H1 (cell line): ENCODE results near the gene TSKS. TPM values are rescaled to one million over a fixed set of nuclear protein-coding genes. Genes with fewer than 3 reads are reported as not detected.

ENCODE experiments used
- CTCF ChIA-PET: fragments of 300-600 bp; sonication (Branson Sonifier 250); formaldehyde crosslinking; loops from one replicate; lab custom pipeline; 2021; ENCODE audit not compliant: partially characterized antibody; lab: Charles Lee
- POLR2A ChIA-PET: fragments of 300-600 bp; sonication (Branson Sonifier 250); formaldehyde crosslinking; loops from one replicate; lab custom pipeline; 2021; ENCODE audit warnings: inconsistent platforms; ENCODE audit not compliant: partially characterized antibody; lab: Charles Lee
- DNase-seq, 2 experiments: peaks; one replicate each; pipeline versions ENCODE4 v3.0.0 to v3.0.0-alpha.2; 2010 to 2022; ENCODE audit warnings: low spot score in 2 of 2, low read depth in 1 of 2, mixed read lengths in 1 of 2
- FAIRE-seq: peaks from 2 replicates; lab custom pipeline; 2011; peaks lifted over from hg19 to GRCh38; lab: Jason Lieb, UNC
- H2AFZ ChIP-seq: 2 replicates; pipeline ENCODE4 v1.8.1; 2012; ENCODE audit warnings: low read length, inconsistent platforms
- H2AK5ac ChIP-seq: 2 replicates; pipeline ENCODE4 v1.6.1; 2013; ENCODE audit warnings: low read depth, low read length
- H2BK120ac ChIP-seq: replicated peaks from 2 replicates; pipeline ENCODE3; 2013; ENCODE audit warnings: low read depth, low read length, inconsistent platforms
- H2BK12ac ChIP-seq: 2 replicates; pipeline ENCODE4 v1.6.1; 2013; ENCODE audit warnings: low read depth, low read length
- H2BK15ac ChIP-seq: 2 replicates; pipeline ENCODE4 v1.6.1; 2013; ENCODE audit warnings: low read length
- H2BK20ac ChIP-seq: 2 replicates; pipeline ENCODE4 v1.6.1; 2013; ENCODE audit warnings: low read length
- H2BK5ac ChIP-seq: 2 replicates; pipeline ENCODE4 v1.6.1; 2013; ENCODE audit warnings: low read depth, low read length
- H3K14ac ChIP-seq: 2 replicates; pipeline ENCODE4 v1.6.1; 2013; ENCODE audit warnings: inconsistent platforms; ENCODE audit not compliant: insufficient read length
- H3K18ac ChIP-seq: 2 replicates; pipeline ENCODE4 v1.6.1; 2013; ENCODE audit warnings: low read length; ENCODE audit errors: extremely low read depth
- H3K23ac ChIP-seq: 2 replicates; pipeline ENCODE4 v1.6.1; 2013; ENCODE audit warnings: inconsistent platforms; ENCODE audit not compliant: insufficient read length
- H3K23me2 ChIP-seq: 2 replicates; pipeline ENCODE4 v1.6.1; 2013; ENCODE audit warnings: low read depth, low read length
- H3K27ac ChIP-seq: 2 replicates; pipeline ENCODE4 v1.6.1; 2011; ENCODE audit warnings: low read depth, low read length, inconsistent platforms
- H3K27me3 ChIP-seq, 4 experiments: replicated peaks in 1 of 4; 1 replicate in 1 of 4; 2 replicates in 3 of 4; pipeline versions ENCODE4 v1.6.1 to v1.8.1; 2011 to 2013; ENCODE audit warnings: low read length in 3 of 4, mild to moderate bottlenecking in 3 of 4, inconsistent platforms in 2 of 4, mixed read lengths in 2 of 4, moderate library complexity in 1 of 4; ENCODE audit not compliant: control insufficient read depth in 3 of 4, insufficient read depth in 3 of 4; ENCODE audit errors: extremely low read depth in 1 of 4
- H3K36me3 ChIP-seq, 4 experiments: 2 replicates each; pipeline versions ENCODE4 v1.6.1 to v1.8.1; 2011 to 2013; ENCODE audit warnings: mild to moderate bottlenecking in 4 of 4, low read length in 3 of 4, moderate library complexity in 2 of 4, control low read depth in 1 of 4, inconsistent platforms in 1 of 4; ENCODE audit not compliant: insufficient read depth in 4 of 4, control insufficient read depth in 2 of 4
- H3K4ac ChIP-seq: replicated peaks from 2 replicates; pipeline ENCODE3; 2013; ENCODE audit warnings: low read length, low read depth, mixed read lengths, inconsistent platforms; ENCODE audit not compliant: insufficient read length
- H3K4me1 ChIP-seq, 4 experiments: replicated peaks in 1 of 4; 1 replicate in 1 of 4; 2 replicates in 3 of 4; pipeline versions ENCODE4 v1.6.1 to v1.8.1; 2011 to 2013; ENCODE audit warnings: low read length in 3 of 4, inconsistent platforms in 2 of 4, mixed read lengths in 1 of 4; ENCODE audit not compliant: insufficient read depth in 4 of 4, control insufficient read depth in 3 of 4
- H3K4me2 ChIP-seq, 2 experiments: 2 replicates each; pipeline versions ENCODE4 v1.6.1 to v1.8.1; 2011 to 2013; ENCODE audit warnings: low read depth in 2 of 2, low read length in 2 of 2, control low read depth in 1 of 2, inconsistent platforms in 1 of 2, mild to moderate bottlenecking in 1 of 2; ENCODE audit not compliant: insufficient read depth in 1 of 2
- H3K4me3 ChIP-seq, 4 experiments: fragments of 200-600, 300-600 bp in 1 of 4; sonication (generic), shearing (Covaris generic), sonication (Bioruptor Twin) in 1 of 4; 2 replicates each; pipeline versions ENCODE4 v1.5.1 to v1.8.1; 2011 to 2016; ENCODE audit warnings: low read length in 4 of 4, low read depth in 3 of 4, control low read depth in 2 of 4, inconsistent platforms in 2 of 4, mild to moderate bottlenecking in 2 of 4, mixed read lengths in 1 of 4, moderate library complexity in 1 of 4; ENCODE audit not compliant: insufficient read depth in 2 of 4; ENCODE audit errors: extremely low read depth in 1 of 4
- H3K56ac ChIP-seq: replicated peaks from 2 replicates; pipeline ENCODE3; 2013; ENCODE audit warnings: low read depth, mild to moderate bottlenecking, mixed read lengths, low read length, inconsistent platforms; ENCODE audit not compliant: insufficient read length
- H3K79me1 ChIP-seq: 2 replicates; pipeline ENCODE4 v1.6.1; 2013; ENCODE audit warnings: low read depth, low read length, control low read depth
- H3K79me2 ChIP-seq, 2 experiments: 2 replicates each; pipeline versions ENCODE4 v1.6.1 to v1.8.1; 2012 to 2013; ENCODE audit warnings: low read length in 2 of 2, mild to moderate bottlenecking in 2 of 2, inconsistent platforms in 1 of 2; ENCODE audit not compliant: insufficient read depth in 2 of 2, control insufficient read depth in 1 of 2
- H3K9ac ChIP-seq, 4 experiments: replicated peaks in 1 of 4; 1 replicate in 1 of 4; 2 replicates in 3 of 4; pipeline versions ENCODE4 v1.6.1 to v1.8.1; 2011 to 2013; ENCODE audit warnings: low read depth in 3 of 4, low read length in 3 of 4, control low read depth in 2 of 4, mild to moderate bottlenecking in 2 of 4, moderate library complexity in 2 of 4, inconsistent platforms in 1 of 4; ENCODE audit errors: extremely low read depth in 1 of 4
- H3K9me3 ChIP-seq, 2 experiments: 2 replicates each; pipeline versions ENCODE4 v1.6.1 to v1.8.1; 2012 to 2013; ENCODE audit warnings: mild to moderate bottlenecking in 2 of 2, moderate library complexity in 2 of 2, control low read depth in 1 of 2, inconsistent platforms in 1 of 2, low read depth in 1 of 2, low read length in 1 of 2, mixed read lengths in 1 of 2; ENCODE audit not compliant: insufficient read depth in 2 of 2
- H4K20me1 ChIP-seq, 2 experiments: replicated peaks in 1 of 2; 2 replicates each; pipeline versions ENCODE3 to v1.8.1; 2011 to 2013; ENCODE audit warnings: inconsistent platforms in 2 of 2, low read length in 2 of 2, mild to moderate bottlenecking in 1 of 2; ENCODE audit not compliant: insufficient read depth in 2 of 2, control insufficient read depth in 1 of 2
- H4K5ac ChIP-seq: 2 replicates; pipeline ENCODE4 v1.6.1; 2013; ENCODE audit warnings: low read length, low read depth, mixed read lengths, inconsistent platforms; ENCODE audit not compliant: insufficient read length
- H4K8ac ChIP-seq: 2 replicates; pipeline ENCODE4 v1.8.0; 2013; ENCODE audit warnings: mild to moderate bottlenecking, moderate library complexity, low read length, inconsistent platforms; ENCODE audit not compliant: insufficient read depth; ENCODE audit errors: extremely low read depth
- H4K91ac ChIP-seq: replicated peaks from 2 replicates; pipeline ENCODE3; 2013; ENCODE audit warnings: low read length, mixed read lengths, inconsistent platforms; ENCODE audit not compliant: insufficient read length
- ATF3 ChIP-seq: IDR thresholded peaks from 2 replicates; pipeline ENCODE4 v1.6.1; 2011; ENCODE audit warnings: low read depth, mild to moderate bottlenecking, low read length; ENCODE audit not compliant: insufficient read depth
- EZH2 ChIP-seq: fragments of 200-600 bp; sonication (generic); IDR thresholded peaks from 2 replicates; pipeline ENCODE4 v1.7.1; 2012; ENCODE audit warnings: low read depth, mild to moderate bottlenecking, moderate library complexity, low read length, inconsistent platforms; ENCODE audit not compliant: severe bottlenecking
- MAFK ChIP-seq: IDR thresholded peaks from 2 replicates; pipeline ENCODE4 v1.6.1; 2012; ENCODE audit warnings: low read depth, mild to moderate bottlenecking, improper control_type of control experiment, low read length
- RAD21 ChIP-seq, 2 experiments: IDR thresholded peaks in 1 of 2; conservative IDR thresholded peaks in 1 of 2; 2 replicates each; pipeline ENCODE4 v1.6.1; 2011; ENCODE audit warnings: low read depth in 2 of 2, low read length in 2 of 2, improper control_type of control experiment in 1 of 2, inconsistent platforms in 1 of 2, mild to moderate bottlenecking in 1 of 2, moderate library complexity in 1 of 2
- SIN3A ChIP-seq, 2 experiments: IDR thresholded peaks in 1 of 2; conservative IDR thresholded peaks in 1 of 2; 2 replicates each; pipeline ENCODE4 v1.6.1; 2011 to 2012; ENCODE audit warnings: low read length in 2 of 2, improper control_type of control experiment in 1 of 2, low read depth in 1 of 2, mild to moderate bottlenecking in 1 of 2
- SP1 ChIP-seq: IDR thresholded peaks from 2 replicates; pipeline ENCODE4 v1.6.1; 2011; ENCODE audit warnings: low read depth, low read length
- SP4 ChIP-seq: IDR thresholded peaks from 2 replicates; pipeline ENCODE4 v1.6.1; 2012; ENCODE audit warnings: low read length, inconsistent platforms
- WGBS, 2 experiments: shearing (Covaris generic) in 1 of 2; methylation state at CpG; one replicate each; pipeline versions ENCODE4 v1.1.6 to v1.1.7; 2013 to 2015; ENCODE audit warnings: low lambda C conversion rate in 2 of 2, mixed read lengths in 2 of 2, inconsistent platforms in 1 of 2, low coverage in 1 of 2, missing lambda C conversion rate in 1 of 2; ENCODE audit not compliant: insufficient replicate concordance in 2 of 2, insufficient coverage in 1 of 2, insufficient read length in 1 of 2; ENCODE audit errors: extremely low coverage in 1 of 2, missing lambda C conversion rate in 1 of 2; 5-methylcytosine and 5-hydroxymethylcytosine counted together
- polyA plus RNA-seq, 7 experiments: library from polyadenylated mRNA; depleted of rRNA in 3 of 7; stranded (reverse) in 5 of 7; unstranded in 2 of 7; fragments of >200 nt in 5 of 7; fragments of 200-250 nt in 2 of 7; gene quantifications; 1 replicate in 5 of 7; 2 replicates in 1 of 7; 4 replicates in 1 of 7; pipeline versions ENCODE4 v1.2.1 to v1.2.3, GENCODE V29; 2011 to 2013; ENCODE audit warnings: missing spikeins in 2 of 7, mixed read lengths in 2 of 7
- total RNA-seq: library from RNA; stranded (reverse); fragmentation: NEBNext Ultra II Directional; extraction: Animal tissue kit (Norgen Biotek cat#: 25700); gene quantifications from 2 replicates; pipeline ENCODE4 v1.2.1, GENCODE V29; 2021

The TSKS gene
- total and polyA plus RNA-seq, 2 of the 8 experiments (the other 6 are each of a cell fraction or from before 2014, with no cell fraction given) = 0.21 TPM; not detected in 1

- Histone ChIP-seq H3K4me2 (no peak overlapping the region), H3K56ac (no peak overlapping the region), H3K4ac (no peak overlapping the region), H3K14ac (no peak overlapping the region), H3K9me3 (peaks cover 0 to 8% of the 10 kb centered on the region in 2 experiments; a peak in 1 of 4 replicates), H2AK5ac (no peak overlapping the region), H4K8ac (no peak overlapping the region; the same call in 1 of the 2 replicates), H3K4me3 (peak overlapping the region in 1 of 4 experiments; percentile 9; a peak in 1 of 8 replicates), H3K27ac (no peak overlapping the region), H2BK12ac (peak overlapping the region; percentile 19; the same call in 1 of the 2 replicates), H3K79me1 (no peaks in the 10 kb centered on the region), H3K18ac (no peak overlapping the region; the same call in 1 of the 2 replicates), H2BK15ac (0 out of 2 replicates have a peak overlapping the region, but pooled peaks have one; percentile 83), H3K4me1 (no peaks in the 10 kb centered on the region; a peak in 2 of 7 replicates), H3K23me2 (no peaks in the 10 kb centered on the region), H4K20me1 (no peaks in the 10 kb centered on the region), H3K9ac (no peak overlapping the region; a peak in 1 of 7 replicates), H3K23ac (no peak overlapping the region), H4K91ac (no peak overlapping the region), H4K5ac (peak overlapping the region; percentile 19), H2BK120ac (no peak overlapping the region), H3K79me2 (no peaks in the 10 kb centered on the region), H2BK5ac (peak overlapping the region; percentile 12; the same call in 1 of the 2 replicates), H3K27me3 (no peaks in the 10 kb centered on the region), H2BK20ac (no peak overlapping the region), H3K36me3 (no peaks in the 10 kb centered on the region), H2AFZ (no peak overlapping the region)
- ChIA-PET CTCF (interaction anchor here (0.8 to 1.9 kb wide), 12 partner anchors 9 to 65 kb away, joined by 3 to 8 read pairs (median 4); partner anchors contain the start of gene TSKS), POLR2A (interaction anchor here (0.6 to 1.7 kb wide), 8 partner anchors 13 to 105 kb away, joined by 3 to 8 read pairs (median 4); partner anchors contain the start of genes FUZ and PTOV1)
- FAIRE-seq (no peak), DNase-seq (peak; percentile 97)
- WGBS, 2 experiments = 83% methylated on average over 22 of the region's 52 CpGs; no CpG with 5 or more reads in 1 of the 2 experiments
- TF ChIP-seq SIN3A (conservative IDR thresholded peaks at IDR 0.05 in 1 of 2, IDR thresholded peaks at IDR 0.05 in 1 of 2; ENCODE audit: low read depth in 1 of 2, low read length in 2 of 2) (0 out of 4 replicates have a peak, but pooled peaks of 1 of the 2 experiments have one; percentile 22), ATF3 (no peak), RAD21 (IDR thresholded peaks at IDR 0.05 in 1 of 2, conservative IDR thresholded peaks at IDR 0.05 in 1 of 2; ENCODE audit: low read depth in 2 of 2, low read length in 2 of 2) (peak; percentile 35 to 51; a peak in 3 of 4 replicates), MAFK (no peak), SP4 (peak; percentile 70; the same call in 1 of the 2 replicates), EZH2 (no peak), SP1 (peak; percentile 42; the same call in 1 of the 2 replicates)
Measured at GRCh38 chr19:49746206-49746958, 16.7 kb downstream of the TSKS start.
